RWPE1 (cell line): ENCODE measurements around the gene CCSER2.

Experiments used
- CTCF ChIA-PET: fragments of 350-600 bp; sonication (Branson Sonifier 250); formaldehyde crosslinking; extraction: SDS; loops from one replicate; lab custom pipeline; 2021; lab: Yijun Ruan, JAX
- POLR2A ChIA-PET: fragments of 400-600 bp; formaldehyde crosslinking; extraction: SDS; loops from one replicate; lab custom pipeline; 2020; ENCODE audit warnings: antibody characterized with exemption; ENCODE audit not compliant: low non-redundant PET; lab: Yijun Ruan, JAX
- DNase-seq: peaks from one replicate; pipeline ENCODE4 v3.0.0; 2012; ENCODE audit warnings: low spot score
- H3K27ac ChIP-seq: fragments of 450-650 bp; 2 replicates; pipeline ENCODE4 v1.5.1; 2017
- TF ChIP-seq, protein P1 (sequence below): fragments of 450-650 bp; conservative IDR thresholded peaks from 2 replicates; pipeline ENCODE4 v1.5.1; 2017; ENCODE audit warnings: low read depth, mild to moderate bottlenecking

CCSER2 gene

DNA sequence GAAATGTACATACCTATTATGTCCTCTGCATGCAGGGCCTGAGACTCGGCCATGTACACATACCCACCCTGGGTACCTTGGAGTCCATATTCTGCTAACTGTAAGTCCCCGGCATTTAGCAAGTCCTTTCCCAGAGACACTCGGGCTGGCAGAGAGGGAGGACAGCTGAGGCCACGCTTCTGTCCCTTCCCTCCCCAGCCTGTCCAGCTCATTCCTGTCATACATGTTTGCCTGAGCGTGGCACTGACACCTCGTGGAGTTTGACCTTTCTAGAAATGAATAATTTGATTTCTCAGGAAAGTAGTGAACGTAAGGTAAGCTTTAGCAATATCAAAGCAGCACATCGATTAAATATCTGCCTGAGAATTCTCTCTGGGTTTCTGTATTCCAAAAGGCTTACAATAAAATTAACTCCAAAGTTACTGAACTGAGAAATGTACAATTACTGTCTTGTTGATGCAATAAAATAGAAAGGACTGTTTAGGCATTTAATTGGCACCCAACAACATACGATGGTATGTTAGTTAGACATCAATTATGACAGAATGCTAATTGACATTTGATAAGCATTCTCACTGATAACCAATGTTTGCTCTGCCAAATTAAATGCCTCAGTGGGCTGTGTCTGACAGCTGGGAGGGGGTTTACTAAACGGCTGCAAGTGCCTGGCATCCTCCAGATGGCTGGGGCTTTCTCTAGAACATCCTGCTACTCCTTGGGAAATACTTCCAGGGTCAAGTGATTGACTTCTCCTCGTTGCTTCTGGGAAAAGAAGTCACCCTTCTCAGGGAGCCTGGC, 221.2 kb downstream of the CCSER2 start:
- ChIA-PET POLR2A (no interaction called here), CTCF (interaction anchor here (0.5 to 1.3 kb wide), 2 partner anchors 9 to 1589 kb away, joined by 5 to 6 read pairs; no protein-coding TSS in a partner anchor)
- TF ChIP-seq, protein P1, sequence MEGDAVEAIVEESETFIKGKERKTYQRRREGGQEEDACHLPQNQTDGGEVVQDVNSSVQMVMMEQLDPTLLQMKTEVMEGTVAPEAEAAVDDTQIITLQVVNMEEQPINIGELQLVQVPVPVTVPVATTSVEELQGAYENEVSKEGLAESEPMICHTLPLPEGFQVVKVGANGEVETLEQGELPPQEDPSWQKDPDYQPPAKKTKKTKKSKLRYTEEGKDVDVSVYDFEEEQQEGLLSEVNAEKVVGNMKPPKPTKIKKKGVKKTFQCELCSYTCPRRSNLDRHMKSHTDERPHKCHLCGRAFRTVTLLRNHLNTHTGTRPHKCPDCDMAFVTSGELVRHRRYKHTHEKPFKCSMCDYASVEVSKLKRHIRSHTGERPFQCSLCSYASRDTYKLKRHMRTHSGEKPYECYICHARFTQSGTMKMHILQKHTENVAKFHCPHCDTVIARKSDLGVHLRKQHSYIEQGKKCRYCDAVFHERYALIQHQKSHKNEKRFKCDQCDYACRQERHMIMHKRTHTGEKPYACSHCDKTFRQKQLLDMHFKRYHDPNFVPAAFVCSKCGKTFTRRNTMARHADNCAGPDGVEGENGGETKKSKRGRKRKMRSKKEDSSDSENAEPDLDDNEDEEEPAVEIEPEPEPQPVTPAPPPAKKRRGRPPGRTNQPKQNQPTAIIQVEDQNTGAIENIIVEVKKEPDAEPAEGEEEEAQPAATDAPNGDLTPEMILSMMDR = no peak
- DNase-seq = no peak
- no peak overlapping the region for H3K27ac ChIP-seq

DNA sequence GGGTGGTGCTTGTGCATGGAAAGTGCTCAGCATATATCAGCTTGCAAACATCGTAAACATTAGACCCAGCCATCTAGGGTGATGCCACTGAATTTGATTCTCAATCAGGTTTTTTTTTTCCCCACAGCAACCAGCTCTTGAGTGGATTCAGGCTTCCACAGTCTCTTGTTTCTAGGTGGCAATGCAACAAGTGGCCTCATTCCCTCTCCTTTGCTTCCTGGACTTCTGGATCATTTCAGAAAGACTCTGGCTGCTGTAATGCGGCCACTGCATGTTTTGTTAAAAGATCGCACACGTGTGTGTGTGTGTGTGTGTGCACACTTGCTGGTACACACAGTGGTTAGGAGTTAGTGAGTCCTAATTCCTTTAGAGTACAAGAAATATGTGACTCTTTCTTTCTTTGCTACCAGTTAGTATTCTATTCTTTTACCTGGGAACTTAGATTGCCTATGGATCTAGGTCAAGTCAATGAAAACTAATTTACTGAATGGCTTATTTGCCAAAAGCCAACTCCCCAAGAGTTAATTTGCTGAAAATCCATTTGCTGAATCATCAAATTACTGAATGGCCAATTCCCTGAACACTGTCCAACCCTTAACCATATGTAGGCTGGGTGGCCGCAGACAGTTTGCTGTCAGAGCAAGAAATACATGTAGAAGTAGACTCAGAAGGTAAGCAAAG, 222.5 kb downstream of the CCSER2 start:
- CTCF ChIA-PET = interaction anchor here (0.6 to 1.7 kb wide), 4 partner anchors 10 to 540 kb away, joined by 3 to 9 read pairs (median 5); no protein-coding TSS in a partner anchor
- TF ChIP-seq, protein P1 = no peak
- no peak for DNase-seq
- H3K27ac ChIP-seq = no peak overlapping the region
- POLR2A ChIA-PET = no interaction called here

DNA sequence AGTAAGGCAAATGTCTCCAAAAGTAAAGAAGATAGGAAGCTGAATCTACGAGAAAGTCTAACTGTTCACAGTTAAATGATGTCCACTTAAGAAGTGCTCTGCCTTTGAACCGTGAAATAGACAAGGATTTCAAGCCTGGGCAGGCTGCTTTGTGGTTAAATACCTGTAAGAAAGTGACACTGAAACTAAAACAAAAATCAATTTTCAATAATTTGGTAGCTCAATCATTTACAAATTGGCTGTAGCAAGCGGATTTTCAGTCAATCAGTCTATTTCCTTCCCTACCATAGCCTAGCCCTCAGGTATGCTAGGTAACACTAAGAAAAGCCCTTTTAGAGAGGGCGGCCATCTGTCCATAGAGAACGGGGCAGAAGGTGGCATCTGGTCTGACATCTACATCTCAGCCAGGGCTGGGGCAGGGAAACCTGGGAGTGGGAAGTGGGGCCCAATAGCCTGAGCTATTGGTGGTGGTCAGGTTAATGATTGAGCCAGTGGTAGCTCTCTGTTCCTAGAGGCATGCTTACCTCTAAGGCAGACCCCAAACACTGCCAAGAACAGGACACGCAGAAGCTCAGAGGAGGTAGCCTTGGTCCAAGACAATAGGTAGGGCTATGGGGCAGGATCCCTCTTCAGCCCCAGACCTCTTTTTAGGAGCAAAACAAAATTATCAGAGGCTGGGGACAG, 223.2 kb downstream of the CCSER2 start:
- H3K27ac ChIP-seq = no peak overlapping the region
- TF ChIP-seq, protein P1 = no peak
- ChIA-PET POLR2A (no interaction called here), CTCF (interaction anchor here (0.6 to 1.7 kb wide), 3 partner anchors 11 to 540 kb away, joined by 3 to 9 read pairs (median 5); no protein-coding TSS in a partner anchor)
- no peak for DNase-seq

DNA sequence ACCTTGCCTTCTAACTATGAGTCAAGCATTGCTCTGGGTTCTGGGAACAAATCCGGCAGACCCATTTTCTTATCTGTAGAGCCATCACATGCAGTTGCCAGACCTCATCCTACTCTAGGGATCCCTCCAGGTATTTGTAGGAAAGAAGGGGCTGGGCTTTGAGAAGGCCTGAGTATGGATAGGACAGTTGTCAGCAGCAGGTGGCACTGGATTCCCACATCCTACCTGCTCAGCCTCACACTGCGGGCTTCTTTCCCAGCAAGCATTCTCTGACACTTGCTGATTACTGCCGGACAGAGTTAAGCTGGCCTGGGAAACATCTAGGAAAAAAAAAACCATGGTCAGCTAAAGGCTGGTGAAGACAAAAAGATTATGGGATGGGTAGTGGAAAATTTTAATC, 224.1 kb downstream of the CCSER2 start:
- no peak overlapping the region for H3K27ac ChIP-seq
- TF ChIP-seq, protein P1 = no peak
- POLR2A ChIA-PET = no interaction called here
- CTCF ChIA-PET = interaction anchor here (0.6 to 1.7 kb wide), 2 partner anchors 12 to 1032 kb away, joined by 3 to 9 read pairs; no protein-coding TSS in a partner anchor
- no peak for DNase-seq

DNA sequence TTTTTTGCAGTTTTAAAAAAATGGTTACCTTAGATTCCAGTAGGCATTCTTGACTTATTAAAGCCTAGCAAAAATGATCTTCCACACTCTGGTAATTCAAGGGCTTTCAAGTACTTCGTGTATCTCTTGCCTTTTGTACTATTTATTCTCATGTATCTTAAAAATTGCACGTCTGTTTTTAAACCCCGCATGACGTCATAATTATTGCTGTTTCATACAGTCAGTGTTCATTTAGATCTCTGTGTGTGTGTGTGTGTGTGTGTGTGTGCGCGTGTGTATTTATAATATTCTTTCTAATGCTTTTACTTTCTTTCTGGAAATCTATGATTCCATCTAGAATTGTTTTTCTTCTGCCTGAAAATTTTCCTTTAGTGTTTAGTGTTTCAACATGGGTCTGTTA, 234.2 kb downstream of the CCSER2 start:
- TF ChIP-seq, protein P1 = no peak
- H3K27ac ChIP-seq = no peak overlapping the region
- POLR2A ChIA-PET = no interaction called here
- CTCF ChIA-PET = interaction anchor here (0.6 kb wide), 1 partner anchor 13 kb away, joined by 3 read pairs; no protein-coding TSS in a partner anchor
- DNase-seq = no peak

DNA sequence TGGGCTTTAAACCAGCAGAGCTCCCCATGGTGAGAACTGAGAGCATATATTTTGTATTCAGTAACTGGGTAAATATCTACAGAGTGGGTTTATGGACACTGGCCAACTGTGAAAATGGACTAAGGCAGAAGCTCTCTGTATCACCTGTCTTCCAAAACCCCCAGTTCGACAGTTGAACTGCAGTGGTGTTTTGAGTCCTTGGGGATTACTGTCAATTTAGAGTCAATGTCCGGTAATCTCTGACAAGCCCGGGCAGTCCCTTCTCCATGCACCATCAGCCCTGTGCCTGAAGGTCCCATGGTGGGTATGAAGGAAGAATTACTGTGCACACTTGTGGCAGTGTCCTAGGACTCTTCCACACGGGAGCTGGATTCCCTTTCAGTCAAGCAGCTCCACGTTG, 235.0 kb downstream of the CCSER2 start:
- H3K27ac ChIP-seq = no peak overlapping the region
- TF ChIP-seq, protein P1 = no peak
- POLR2A ChIA-PET = no interaction called here
- CTCF ChIA-PET = interaction anchor here (0.6 kb wide), 1 partner anchor 13 kb away, joined by 3 read pairs; no protein-coding TSS in a partner anchor
- no peak for DNase-seq
